GM06990 (cell line): ENCODE data around the gene CHAT.

ENCODE experiments used
- DNase-seq: peaks from one replicate; pipeline ENCODE4 v3.0.0-alpha.2; 2011; ENCODE audit not compliant: insufficient read length; ENCODE audit errors: extremely low read depth
- H3K27me3 ChIP-seq: replicated peaks from 2 replicates; pipeline ENCODE4 v1.6.0; 2011; ENCODE audit warnings: low read length; ENCODE audit not compliant: control insufficient read depth, insufficient read depth
- H3K36me3 ChIP-seq: 2 replicates; pipeline ENCODE4 v1.5.1; 2011; ENCODE audit warnings: low read length; ENCODE audit not compliant: control insufficient read depth, insufficient read depth
- H3K4me3 ChIP-seq: replicated peaks from 2 replicates; pipeline ENCODE4 v1.5.1; 2011; ENCODE audit warnings: low read depth, mild to moderate bottlenecking, control low read depth, low read length
- TF ChIP-seq, protein P1 (sequence below): IDR thresholded peaks from 2 replicates; pipeline ENCODE4 v1.5.1; 2011; ENCODE audit warnings: low read length, control low read depth, mild to moderate bottlenecking, inconsistent platforms; ENCODE audit not compliant: insufficient read depth, poor library complexity, severe bottlenecking

CHAT gene

DNA sequence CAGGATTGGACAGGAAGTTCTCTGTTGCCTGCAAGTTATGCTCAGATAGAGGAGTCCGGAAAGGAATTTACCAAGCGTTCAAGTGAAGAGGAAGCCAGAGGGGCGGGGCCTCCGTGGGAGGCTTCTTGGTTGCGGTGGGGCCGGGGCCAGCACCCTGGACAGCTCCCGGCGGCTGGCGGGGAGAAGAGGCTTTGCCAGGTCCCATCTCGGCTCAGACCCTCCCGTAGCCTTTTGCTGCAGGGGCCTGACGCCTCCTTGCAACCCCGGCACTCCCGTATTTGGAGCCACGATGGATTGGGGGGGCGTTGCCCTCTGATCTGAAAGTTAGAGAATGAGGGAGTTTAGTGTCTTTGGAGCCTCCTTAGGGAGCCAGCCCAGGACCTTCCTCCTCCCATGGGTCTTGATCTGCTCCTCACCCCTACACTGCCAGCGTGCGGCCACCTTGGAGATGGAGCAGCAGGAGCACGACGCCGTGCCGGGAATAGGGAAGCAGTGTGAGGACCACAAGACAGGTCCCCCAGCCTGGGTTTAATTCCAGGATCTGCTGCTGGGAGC, 6.8 kb upstream of the CHAT start:
- Histone ChIP-seq H3K36me3 (no peaks in the 10 kb centered on the region), H3K27me3 (no peaks in the 10 kb centered on the region; the same call in 1 of the 2 replicates), H3K4me3 (no peak overlapping the region)
- peak; percentile 69 for DNase-seq
- TF ChIP-seq, protein P1, sequence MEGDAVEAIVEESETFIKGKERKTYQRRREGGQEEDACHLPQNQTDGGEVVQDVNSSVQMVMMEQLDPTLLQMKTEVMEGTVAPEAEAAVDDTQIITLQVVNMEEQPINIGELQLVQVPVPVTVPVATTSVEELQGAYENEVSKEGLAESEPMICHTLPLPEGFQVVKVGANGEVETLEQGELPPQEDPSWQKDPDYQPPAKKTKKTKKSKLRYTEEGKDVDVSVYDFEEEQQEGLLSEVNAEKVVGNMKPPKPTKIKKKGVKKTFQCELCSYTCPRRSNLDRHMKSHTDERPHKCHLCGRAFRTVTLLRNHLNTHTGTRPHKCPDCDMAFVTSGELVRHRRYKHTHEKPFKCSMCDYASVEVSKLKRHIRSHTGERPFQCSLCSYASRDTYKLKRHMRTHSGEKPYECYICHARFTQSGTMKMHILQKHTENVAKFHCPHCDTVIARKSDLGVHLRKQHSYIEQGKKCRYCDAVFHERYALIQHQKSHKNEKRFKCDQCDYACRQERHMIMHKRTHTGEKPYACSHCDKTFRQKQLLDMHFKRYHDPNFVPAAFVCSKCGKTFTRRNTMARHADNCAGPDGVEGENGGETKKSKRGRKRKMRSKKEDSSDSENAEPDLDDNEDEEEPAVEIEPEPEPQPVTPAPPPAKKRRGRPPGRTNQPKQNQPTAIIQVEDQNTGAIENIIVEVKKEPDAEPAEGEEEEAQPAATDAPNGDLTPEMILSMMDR, result no peak

DNA sequence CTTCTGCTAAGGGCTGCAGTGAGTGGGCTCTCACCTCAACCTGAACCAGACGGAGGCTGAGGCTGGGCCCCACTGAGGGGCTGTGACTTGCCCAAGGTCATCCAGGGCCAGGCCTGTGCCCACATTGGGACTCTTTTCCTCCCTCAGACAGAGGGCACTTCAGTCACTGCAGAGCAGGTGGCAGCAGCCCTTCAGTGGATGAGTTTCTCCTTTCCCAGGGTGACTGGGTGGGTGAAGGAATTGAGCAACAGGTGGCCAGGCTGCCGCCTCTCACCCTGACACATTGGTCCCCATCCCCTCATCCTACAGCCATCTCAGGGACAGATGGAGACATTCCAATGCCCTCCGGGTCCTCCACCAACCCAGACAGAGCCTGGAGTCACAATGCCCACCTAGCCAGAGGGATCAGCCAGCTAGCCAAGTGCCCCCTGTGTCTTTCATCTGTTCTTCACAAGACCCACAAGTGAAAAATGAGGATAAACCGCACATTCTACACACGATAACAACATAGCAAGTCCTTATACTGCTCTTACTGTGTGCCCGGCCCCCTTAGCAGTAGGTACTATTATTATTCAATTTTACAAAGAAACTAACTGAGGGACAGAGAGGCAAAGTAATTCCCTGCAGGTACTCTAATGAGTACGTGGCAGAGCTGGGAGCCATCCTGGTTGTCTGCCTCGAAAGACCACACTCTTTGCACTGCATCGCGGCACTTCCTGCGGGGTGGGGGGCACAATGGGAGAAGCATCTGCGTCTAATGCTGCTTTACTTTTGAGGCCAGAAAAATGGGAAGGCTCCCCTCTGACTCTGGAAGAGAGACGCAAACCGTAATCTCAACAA, 5.5 kb upstream of the CHAT start:
- DNase-seq, result no peak
- no peaks in the 10 kb centered on the region for H3K36me3 ChIP-seq
- H3K27me3 ChIP-seq, result peaks cover 6% of the 10 kb centered on the region
- no peak overlapping the region for H3K4me3 ChIP-seq
- TF ChIP-seq, protein P1, result no peak

DNA sequence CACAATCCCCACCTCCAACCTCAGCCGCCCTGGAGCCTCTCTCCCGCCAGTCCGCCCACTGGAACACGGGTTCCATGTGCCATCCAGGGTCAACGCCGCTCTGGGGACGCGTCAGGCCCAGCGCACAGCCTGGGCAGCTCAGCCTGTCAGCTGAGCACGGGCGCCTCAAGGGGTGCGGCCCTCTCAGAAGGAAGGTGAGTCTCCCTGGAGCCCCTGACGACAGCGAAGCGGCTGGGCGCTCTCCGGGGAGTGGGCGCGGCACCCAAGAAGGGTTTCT, 4.9 kb upstream of the CHAT start:
- TF ChIP-seq, protein P1, result no peak
- DNase-seq, result no peak
- H3K4me3 ChIP-seq, result no peak overlapping the region
- no peaks in the 10 kb centered on the region for H3K36me3 ChIP-seq
- peaks cover 7% of the 10 kb centered on the region for H3K27me3 ChIP-seq

GRCh38 chr10:49609283-49610113, 4.3 kb upstream of the CHAT start:
- no peak for DNase-seq
- Histone ChIP-seq H3K36me3 (no peaks in the 10 kb centered on the region), H3K4me3 (no peak overlapping the region), H3K27me3 (peaks cover 7% of the 10 kb centered on the region)
- TF ChIP-seq, protein P1, result no peak

- no peak within 1 kb of the TSS for H3K4me3 ChIP-seq
- TF ChIP-seq, protein P1, result no peak
- no peak for DNase-seq
- H3K36me3 ChIP-seq, result no peaks in the 10 kb centered on the region
- peaks cover 7% of the 10 kb centered on the region for H3K27me3 ChIP-seq
Observed at GRCh38 chr10:49610114-49610457, 3.8 kb upstream of the CHAT start, which contains the start of gene SLC18A3. Gene SLC18A3, plus strand, starts transcription at chr10:49610310. Its CDS starts 431 bp downstream, at chr10:49610741.
